GM19438 (cell line): ENCODE data around the gene SMIM9.
"Not testable (repeated sequence)": the region's sequence is repeated elsewhere in the genome, so short reads cannot be mapped to it uniquely, and the experiment has no call there.

ENCODE experiments used
- ATAC-seq: cut with Tn5 transposase; IDR thresholded peaks from one replicate; pipeline ENCODE4 v1.9.1; 2021; ENCODE audit warnings: low read depth; ENCODE audit not compliant: unreplicated experiment

Gene SMIM9

DNA sequence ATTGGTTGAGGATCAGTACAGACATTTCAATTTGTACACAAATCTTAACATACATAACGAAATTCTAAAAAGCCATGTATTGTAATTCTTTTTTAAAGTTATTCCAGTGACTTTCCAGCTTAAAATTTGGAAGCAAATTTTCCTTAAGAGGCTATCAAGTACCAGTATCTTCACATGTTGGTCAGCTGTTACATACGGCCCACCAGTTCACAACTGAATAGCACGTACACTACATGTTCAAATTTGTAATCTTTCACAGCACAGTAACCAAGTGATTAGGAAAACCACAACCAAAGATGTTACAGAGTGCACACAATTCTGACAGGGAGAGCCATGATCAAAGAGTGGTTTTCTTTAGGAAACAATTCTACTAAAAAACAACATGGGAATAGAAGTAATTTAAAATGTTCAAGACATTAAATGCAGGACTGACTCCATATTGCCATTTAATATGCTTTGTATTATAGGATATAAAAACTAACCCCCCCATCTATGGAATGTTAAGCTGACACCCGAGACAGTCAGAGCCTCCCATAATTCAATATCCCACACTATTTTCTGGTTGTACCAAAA is 18.1 kb downstream of the SMIM9 start:
- not testable (repeated sequence) for ATAC-seq

DNA sequence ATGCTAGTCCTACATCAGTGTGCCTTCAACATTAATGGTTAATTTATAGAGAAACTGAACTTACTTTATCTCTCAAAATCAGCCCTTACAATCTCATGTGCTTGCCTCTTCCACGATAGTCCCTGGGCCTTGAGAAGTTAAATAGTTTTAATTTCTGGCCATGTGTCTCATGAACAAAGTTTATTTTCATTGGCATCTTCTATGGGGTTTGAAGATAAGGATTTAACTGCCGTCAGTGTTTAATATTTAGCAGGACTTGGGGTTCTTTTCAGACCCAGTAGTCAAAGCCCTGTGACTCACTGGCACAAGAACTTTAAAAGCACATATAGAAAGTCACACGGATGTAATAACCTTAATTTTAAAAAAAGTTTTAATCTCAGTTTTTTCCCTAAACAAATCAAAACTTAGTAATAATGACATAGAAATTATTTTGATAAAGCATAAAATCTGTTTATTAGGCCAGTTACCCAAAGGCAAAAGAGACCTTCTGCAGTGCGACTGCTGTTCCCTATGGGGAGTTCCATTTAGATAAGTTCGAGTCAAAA is 19.1 kb downstream of the SMIM9 start:
- ATAC-seq, result no peak

- ATAC-seq, result no peak
These were observed 20.7 kb downstream of the SMIM9 start for GRCh38 chrX:154813801-154814200.

GRCh38 chrX:154812341-154813101 is 21.9 kb downstream of the SMIM9 start:
- no peak for ATAC-seq

DNA sequence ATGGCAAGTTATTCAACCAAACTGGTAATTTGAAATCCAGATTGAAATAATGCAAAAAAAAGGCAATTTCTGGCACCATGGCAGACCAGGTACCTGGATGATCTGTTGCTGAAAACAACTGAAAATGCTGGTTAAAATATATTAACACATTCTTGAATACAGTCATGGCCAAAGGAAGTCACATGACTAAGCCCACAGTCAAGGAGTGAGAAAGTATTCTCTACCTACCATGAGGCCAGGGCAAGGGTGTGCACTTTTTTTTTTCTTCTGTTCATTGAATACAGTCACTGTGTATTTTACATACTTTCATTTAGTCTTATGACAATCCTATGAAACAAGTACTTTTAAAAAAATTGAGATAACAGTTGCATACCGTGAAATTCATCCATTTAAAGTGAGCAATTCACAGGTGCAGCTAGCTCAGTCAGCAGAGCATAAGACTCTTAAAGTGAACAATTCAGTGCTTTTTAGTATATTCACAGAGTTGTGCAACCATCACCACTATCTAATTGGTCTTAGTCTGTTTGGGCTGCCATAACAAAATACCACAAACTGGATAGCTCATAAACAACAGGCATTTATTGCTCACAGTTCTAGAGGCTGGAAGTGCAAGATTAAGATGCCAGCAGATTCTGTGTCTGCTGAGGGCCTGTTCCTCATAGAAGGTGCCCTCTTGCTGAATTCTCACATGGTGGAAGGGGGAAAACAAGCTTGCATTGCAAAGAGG is 24.4 kb downstream of the SMIM9 start:
- no peak for ATAC-seq

- no peak for ATAC-seq
These were observed 27.5 kb downstream of the SMIM9 start for GRCh38 chrX:154806837-154807501.

DNA sequence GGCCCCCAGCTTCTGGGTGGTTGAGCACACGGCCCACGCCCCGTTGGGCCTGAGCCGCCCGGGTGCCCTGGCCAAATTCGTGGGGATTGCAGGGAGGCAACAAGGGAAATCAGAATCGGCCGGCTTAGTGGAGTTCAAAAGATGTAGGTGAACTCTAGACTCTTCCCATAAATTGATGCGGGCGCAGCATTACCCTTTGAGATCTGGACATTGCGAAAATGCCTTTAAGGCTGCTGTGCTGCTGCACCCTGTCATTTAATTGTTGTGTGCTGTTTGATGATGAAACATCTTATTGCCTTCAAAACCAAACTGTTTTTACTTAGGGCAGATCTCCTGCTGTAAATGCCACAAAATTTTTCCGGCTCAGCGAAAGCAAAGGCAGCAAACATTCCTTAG is 28.8 kb downstream of the SMIM9 start:
- ATAC-seq, result no peak

DNA sequence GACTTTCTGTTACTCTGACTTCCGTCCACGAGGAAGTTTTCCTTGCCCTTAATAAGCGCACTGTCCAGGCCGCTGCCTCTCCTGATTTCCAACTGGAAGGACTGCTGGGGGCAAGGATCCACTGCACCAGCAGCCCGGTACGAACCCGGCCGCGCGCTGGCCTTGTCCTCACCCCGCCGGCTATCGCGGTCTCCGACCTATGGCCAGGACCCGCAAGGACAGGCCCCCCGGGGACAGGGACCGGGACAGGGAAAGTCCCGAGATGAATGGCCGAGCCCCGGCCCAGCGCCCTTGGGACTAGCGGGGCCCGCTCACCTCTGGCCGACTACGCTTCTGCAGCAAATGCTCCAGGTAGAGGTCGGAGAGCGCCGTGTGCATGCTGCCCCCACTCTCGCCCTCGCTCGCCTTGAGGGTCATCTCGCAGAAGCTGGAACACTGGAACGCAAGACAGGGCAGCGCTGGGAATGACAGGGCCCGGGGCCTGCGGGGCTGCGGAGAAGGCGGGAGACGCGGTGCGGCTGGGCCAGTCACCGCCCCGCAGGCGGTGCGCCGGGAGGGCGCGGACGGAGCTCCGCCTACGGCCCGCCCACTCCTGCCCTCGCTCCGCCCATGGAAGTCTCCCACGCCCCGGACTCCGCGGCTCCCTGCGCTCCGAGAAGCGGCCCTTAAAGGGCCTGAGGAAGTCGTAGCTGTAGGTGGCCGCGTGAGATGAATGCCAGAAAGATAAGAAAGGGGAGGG is 29.3 kb downstream of the SMIM9 start, which contains the start of gene MPP1:
Gene MPP1, minus strand, starts transcription at position 529 of the 739 bp plus-strand sequence. Its CDS starts 112 bp downstream, at position 417.
- peak; percentile 92 for ATAC-seq

- peak; percentile 8 for ATAC-seq
These were observed 30.1 kb downstream of the SMIM9 start for GRCh38 chrX:154804261-154804956.

DNA sequence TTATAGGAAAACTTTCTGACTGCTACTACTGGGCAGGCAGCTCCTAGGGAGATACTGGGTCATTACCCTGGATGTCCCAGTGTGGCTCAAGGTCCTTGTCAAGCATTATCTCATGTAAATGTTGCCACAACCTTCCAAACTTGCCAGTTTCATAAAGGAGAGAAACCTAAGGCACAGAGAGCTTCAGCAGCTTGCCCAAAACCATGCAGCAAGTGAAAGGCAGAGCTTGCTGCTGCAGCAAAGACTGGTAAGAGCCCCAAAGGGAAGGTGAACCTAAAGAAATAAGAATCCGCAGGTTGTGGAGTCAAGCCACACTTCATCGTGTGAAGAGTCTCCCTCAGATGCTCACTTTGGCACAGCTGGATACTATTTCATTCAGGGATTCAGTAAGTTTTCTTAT is 31.5 kb downstream of the SMIM9 start:
- ATAC-seq, result no peak

- no peak for ATAC-seq
These were observed 33.8 kb downstream of the SMIM9 start for GRCh38 chrX:154800478-154801210.

DNA sequence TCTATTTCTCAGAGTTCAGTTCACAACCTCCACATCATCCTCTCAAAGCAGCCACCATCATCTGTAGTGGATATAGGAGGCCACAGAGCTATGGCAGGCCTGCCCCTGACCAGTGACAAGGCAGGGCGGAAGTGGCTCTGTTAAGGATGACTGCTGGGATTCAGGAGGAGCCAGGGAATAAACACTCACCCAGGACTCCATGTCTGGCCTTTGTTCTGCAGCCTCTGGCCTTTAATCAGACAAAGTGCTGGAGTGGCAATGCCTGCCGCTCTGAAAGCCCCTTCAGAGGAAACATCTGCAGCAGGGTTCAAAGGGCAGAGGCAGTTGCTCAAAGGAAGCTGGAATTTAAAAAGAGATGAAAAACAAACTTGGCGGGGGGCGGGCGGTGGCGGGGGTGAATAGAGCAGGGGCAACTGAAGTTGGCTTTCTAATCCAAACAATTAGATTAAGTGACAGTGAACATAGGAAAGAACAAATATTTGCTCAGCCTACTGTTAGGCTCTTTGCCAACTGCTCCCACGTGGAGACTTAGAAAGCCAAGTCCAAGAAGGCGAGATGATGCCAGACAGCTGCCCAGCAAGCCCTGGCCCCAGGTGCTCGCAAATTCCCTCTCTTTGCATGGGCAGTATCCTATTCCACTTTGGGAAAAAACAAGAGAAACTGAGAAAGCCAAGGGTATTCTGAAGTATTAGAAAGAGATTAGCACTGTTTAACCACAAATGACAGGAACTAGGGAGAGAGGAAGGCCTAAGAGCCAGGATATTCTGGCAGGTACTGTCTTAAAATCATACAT is 34.7 kb downstream of the SMIM9 start:
- no peak for ATAC-seq

GRCh38 chrX:154797006-154797405 is 37.5 kb downstream of the SMIM9 start:
- ATAC-seq, result no peak

GRCh38 chrX:154795016-154795415 is 39.4 kb downstream of the SMIM9 start:
- no peak for ATAC-seq

DNA sequence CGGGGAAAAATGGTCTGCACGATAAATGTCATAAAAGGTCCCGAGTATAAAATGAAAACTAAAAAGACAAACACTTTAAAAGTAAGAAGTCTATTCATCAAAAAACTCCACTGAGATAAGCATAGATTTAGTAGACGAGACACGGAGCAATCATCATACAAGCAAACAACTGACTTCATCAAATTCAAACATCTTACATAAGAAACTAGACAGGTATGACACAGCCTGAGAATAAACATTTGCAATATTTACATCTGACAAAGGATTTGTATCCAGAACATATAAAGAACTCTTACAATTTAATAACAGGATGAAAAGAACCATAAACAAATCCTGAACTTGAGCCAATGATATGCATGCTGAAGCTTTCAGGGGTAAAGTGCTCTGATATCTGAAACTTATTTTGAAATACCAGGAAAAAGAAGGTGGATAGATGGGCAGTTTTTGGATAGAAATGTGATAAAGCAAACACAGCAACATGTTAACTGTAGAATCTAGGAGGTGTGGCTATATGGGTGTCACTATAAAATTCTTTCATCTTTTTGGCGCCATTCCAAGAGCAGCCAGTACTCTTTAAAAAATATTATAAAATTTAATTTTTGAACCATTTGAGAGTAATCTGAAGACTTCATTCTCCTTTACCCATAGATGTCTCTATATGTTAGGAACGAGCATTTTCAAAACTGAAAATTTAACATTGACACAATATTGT is 41.2 kb downstream of the SMIM9 start:
- no peak for ATAC-seq

DNA sequence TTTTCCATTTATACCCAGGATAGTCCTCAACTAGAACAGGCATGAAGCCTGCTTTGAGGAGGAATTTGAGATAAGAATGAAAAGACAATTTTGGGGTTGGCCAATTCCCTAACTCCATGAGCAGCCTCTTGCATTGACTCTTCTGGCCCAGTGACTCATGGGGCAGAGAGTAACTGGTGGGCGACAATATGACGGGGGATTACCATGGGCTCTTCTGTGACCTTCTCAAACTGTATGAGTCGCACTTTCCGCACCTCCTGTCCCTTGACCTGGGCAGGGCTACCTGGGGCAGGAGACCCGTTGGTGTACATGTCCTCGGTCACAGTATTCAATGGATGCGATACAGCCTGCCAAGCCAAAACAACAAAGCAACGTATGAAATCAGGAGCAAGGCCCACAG is 42.5 kb downstream of the SMIM9 start:
- ATAC-seq, result no peak

- ATAC-seq, result no peak
These were observed 43.0 kb downstream of the SMIM9 start for GRCh38 chrX:154791467-154791866.
